Heart left ventricle (tissue), 16 donors: Measurements from ENCODE around the gene TRIM33. TPM values are rescaled to one million over a fixed set of nuclear protein-coding genes. Genes with fewer than 3 reads are reported as not detected.

Experiments used
- ATAC-seq, 4 donors: fragments of 200-7000 bp; cut with Tn5 transposase; one replicate each; pipeline ENCODE4 v1.9.1; 2020 to 2022; ENCODE audit warnings: moderate library complexity in 4 of 4, mild to moderate bottlenecking in 3 of 4, moderate number of reproducible peaks in 1 of 4
- DNase-seq, 5 donors: peaks; one replicate each; pipeline ENCODE4 v3.0.0-alpha.2; 2020
- H3K27ac ChIP-seq, 12 donors: fragments of 200-600 bp; sonication (generic) in 4 of 12; one replicate each; pipeline versions ENCODE4 v1.5.0 to v1.8.0; 2016 to 2022; ENCODE audit warnings: mild to moderate bottlenecking in 2 of 12
- H3K27me3 ChIP-seq, 9 donors: fragments of 200-600 bp; sonication (generic) in 2 of 9; one replicate each; pipeline versions ENCODE4 v1.5.1 to v1.8.0; 2016 to 2022; ENCODE audit warnings: mild to moderate bottlenecking in 3 of 9
- H3K36me3 ChIP-seq, 9 donors: fragments of 200-600 bp; sonication (generic) in 2 of 9; one replicate each; pipeline versions ENCODE4 v1.5.0 to v1.8.0; 2018 to 2022; ENCODE audit warnings: mild to moderate bottlenecking in 2 of 9
- H3K4me1 ChIP-seq, 12 donors: fragments of 200-600 bp; sonication (generic) in 4 of 12; one replicate each; pipeline versions ENCODE4 v1.5.0 to v1.8.0; 2016 to 2022; ENCODE audit warnings: mild to moderate bottlenecking in 3 of 12
- H3K4me3 ChIP-seq, 12 donors: fragments of 200-600 bp; sonication (generic) in 4 of 12; one replicate each; pipeline versions ENCODE4 v1.5.0 to v1.8.0; 2017 to 2022; ENCODE audit warnings: mild to moderate bottlenecking in 9 of 12, moderate library complexity in 4 of 12
- H3K9me3 ChIP-seq, 12 donors: fragments of 200-600 bp; sonication (generic) in 4 of 12; one replicate each; pipeline versions ENCODE4 v1.5.0 to v1.8.0; 2016 to 2022; ENCODE audit warnings: mild to moderate bottlenecking in 1 of 12
- POLR2A ChIP-seq, 2 donors: fragments of 450-650 bp; IDR thresholded peaks; one replicate each; pipeline ENCODE4 v1.6.1; 2017; ENCODE audit warnings: antibody characterized with exemption in 2 of 2, mild to moderate bottlenecking in 2 of 2, moderate library complexity in 2 of 2
- WGBS, 4 donors: extraction: QIAGEN DNeasy Blood & Tissue Kit in 2 of 4; methylation state at CpG; one replicate each; pipeline versions ENCODE4 v1.1.5 to v1.1.7; 2013 to 2018; 5-methylcytosine and 5-hydroxymethylcytosine counted together
- intact Hi-C, 10 donors: fragments of 100-400 bp; cut with DNase I; formaldehyde crosslinking; loops; one replicate each; pipeline versions ENCODE4 v1.11.1 to v1.14.2; 2022
- polyA plus RNA-seq, 2 donors: library from polyadenylated mRNA; stranded (reverse); fragments of 200-250 nt; gene quantifications; one replicate each; pipeline ENCODE4 v1.2.3, GENCODE V29; 2013
- total RNA-seq, 9 donors: library from RNA; depleted of rRNA in 2 of 9; stranded (reverse); fragments of >200 nt in 2 of 9; fragmentation: NEBNext Ultra II Directional in 3 of 9; extraction: Animal tissue kit (Norgen Biotek cat#: 25700) in 3 of 9; gene quantifications; one replicate each; pipeline versions ENCODE4 v1.1.0 to v1.2.4, GENCODE V29; 2016 to 2023
- TF ChIP-seq, protein P1 (sequence below), 12 donors: fragments of 200-600 bp; sonication (generic) in 4 of 12; IDR thresholded peaks; one replicate each; pipeline versions ENCODE4 v1.5.0 to v1.8.0; 2018 to 2022; ENCODE audit warnings: antibody characterized with exemption in 12 of 12, mild to moderate bottlenecking in 5 of 12
- donor health status: ischemic (EF 13 %, LVEDD 7.1; RV severe dilation, severe dysfunction).
- donor health status: healthy with polysubstance abuse.
- donor health status: DM: no; HTN: yes; CAD: no.
- donor health status: DM: no; HTN: no; CAD: no.
- donor health status: ischemic (EF 25% LVEDD 6.9; RV normal size, moderate dysfunction).
- donor health status: ischemic (EF 25% LVEDD 5.7; RV mildly dilated, moderate dysfunction).
- donor health status: healthy.
- donor health status: DM: yes; HTN: yes; CAD: no.
- donor health status: ischemic (EF 35%, LVEDD 5.7; RV mildly dilated, moderate dysfunction).
- donor health status: nonischemic (EF 11% LVEDD 7.7; RV severe dilation, severe dysfunction).
- donor health status: DM: yes; HTN: yes; CAD: no.
- donor health status: PGD.
- donor health status: ischemic (EF 29% LVEDD 5.4; RV normal size, mild dysfunction).
- donor health status: nonischemic (EF 23%, LVEDD 6.1; RV moderate dilation, normal function).

The TRIM33 gene
- total and polyA plus RNA-seq, 11 donors: 6.1 to 30.8 (median 17.3) TPM

DNA sequence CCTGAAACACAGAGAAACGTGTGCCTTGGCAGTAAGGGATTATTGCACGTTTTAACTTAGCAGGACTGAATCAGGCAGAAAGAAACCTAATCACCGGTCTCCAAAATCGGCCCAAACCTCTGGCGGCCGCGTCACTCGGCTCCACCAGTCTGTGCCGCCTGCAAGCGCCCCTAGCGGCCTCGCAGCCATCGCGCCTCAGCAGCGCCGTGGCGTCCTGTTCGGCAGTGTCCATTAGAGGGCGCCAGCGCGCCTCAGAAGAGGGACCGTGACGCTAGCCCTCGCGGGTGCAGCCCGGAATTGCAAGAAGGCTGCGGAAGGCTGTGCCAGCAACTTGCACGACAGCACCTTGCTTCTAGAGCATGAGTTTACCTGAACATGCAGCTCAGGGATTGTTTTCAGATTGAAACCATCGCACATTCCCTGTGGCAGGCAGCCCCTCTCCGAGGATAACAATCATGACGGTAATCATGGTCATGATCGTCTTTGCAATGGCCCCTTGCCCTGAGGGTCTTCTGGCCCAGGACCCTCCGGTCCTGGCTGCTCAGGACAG is 164.4 kb downstream of the TRIM33 start:
- intact Hi-C loops: loop anchor here (1.0 to 10.0 kb wide), 17 partner anchors 46 to 371 kb away; partner anchors contain the start of genes BCAS2 (in 3 of the 10), DENND2C (in 3 of the 10), TRIM33 (in 2 of the 10) and NRAS (in 1 of the 10)
- 5 to 17% (median 10%) methylated on average over 13 to 33 of the region's 33 CpGs for WGBS, 4 donors
- DNase-seq (peak; percentile 92 to 99 (median 93)), ATAC-seq (peak; percentile 96 to 99 (median 98))
- H3K27me3 ChIP-seq: no peaks in the 10 kb centered on the region
- peak overlapping the region; percentile 30 to 67 (median 56) for H3K4me3 ChIP-seq
- H3K27ac ChIP-seq: peak overlapping the region; percentile 41 to 88 (median 72)
- TF ChIP-seq, protein P1, sequence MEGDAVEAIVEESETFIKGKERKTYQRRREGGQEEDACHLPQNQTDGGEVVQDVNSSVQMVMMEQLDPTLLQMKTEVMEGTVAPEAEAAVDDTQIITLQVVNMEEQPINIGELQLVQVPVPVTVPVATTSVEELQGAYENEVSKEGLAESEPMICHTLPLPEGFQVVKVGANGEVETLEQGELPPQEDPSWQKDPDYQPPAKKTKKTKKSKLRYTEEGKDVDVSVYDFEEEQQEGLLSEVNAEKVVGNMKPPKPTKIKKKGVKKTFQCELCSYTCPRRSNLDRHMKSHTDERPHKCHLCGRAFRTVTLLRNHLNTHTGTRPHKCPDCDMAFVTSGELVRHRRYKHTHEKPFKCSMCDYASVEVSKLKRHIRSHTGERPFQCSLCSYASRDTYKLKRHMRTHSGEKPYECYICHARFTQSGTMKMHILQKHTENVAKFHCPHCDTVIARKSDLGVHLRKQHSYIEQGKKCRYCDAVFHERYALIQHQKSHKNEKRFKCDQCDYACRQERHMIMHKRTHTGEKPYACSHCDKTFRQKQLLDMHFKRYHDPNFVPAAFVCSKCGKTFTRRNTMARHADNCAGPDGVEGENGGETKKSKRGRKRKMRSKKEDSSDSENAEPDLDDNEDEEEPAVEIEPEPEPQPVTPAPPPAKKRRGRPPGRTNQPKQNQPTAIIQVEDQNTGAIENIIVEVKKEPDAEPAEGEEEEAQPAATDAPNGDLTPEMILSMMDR (IDR thresholded peaks at IDR 0.05): peak; percentile 100
- no peak for TF ChIP-seq POLR2A (IDR thresholded peaks at IDR 0.05)
- no peaks in the 10 kb centered on the region for H3K36me3 ChIP-seq
- H3K9me3 ChIP-seq: no peaks in the 10 kb centered on the region
- peaks cover 0 to 23% (median 9%) of the 10 kb centered on the region in 12 donors for H3K4me1 ChIP-seq

DNA sequence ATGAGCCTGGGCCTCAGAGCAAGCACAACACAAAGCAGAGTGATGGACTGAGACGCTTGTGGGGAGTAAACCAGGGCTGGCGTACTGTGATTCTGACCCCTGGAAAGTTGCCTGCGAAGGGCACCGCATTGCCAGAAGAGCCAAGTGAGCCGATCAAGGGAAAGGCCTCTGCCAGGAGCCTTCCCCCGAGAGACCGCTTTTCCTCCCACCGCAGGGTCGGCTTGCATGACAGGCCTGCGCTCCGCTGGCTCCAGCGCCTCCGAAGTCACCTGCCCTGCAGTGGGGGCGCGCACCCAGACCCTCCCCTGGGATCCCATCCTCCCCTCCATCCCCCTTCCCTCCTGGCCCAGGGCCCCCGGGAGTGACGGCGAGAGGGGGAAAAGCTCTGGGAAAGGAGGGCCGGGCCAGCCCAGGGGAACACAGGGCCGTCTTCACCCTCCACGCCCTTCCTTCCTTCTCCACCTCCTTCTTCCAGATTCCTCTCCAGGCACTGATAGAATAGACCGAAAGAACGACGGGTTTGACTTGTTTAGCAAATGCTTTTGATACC is 165.0 kb downstream of the TRIM33 start:
- no peaks in the 10 kb centered on the region for H3K36me3 ChIP-seq
- TF ChIP-seq POLR2A (IDR thresholded peaks at IDR 0.05): no peak
- TF ChIP-seq, protein P1 (IDR thresholded peaks at IDR 0.05): no peak
- peaks cover 0 to 23% (median 9%) of the 10 kb centered on the region in 12 donors for H3K4me1 ChIP-seq
- peak; percentile 50 to 69 (median 67) for ATAC-seq
- WGBS, 4 donors: 4 to 8% (median 7%) methylated on average over 15 to 24 of the region's 24 CpGs
- peak overlapping the region; percentile 30 to 67 (median 56) for H3K4me3 ChIP-seq
- intact Hi-C loops: loop anchor here (1.0 to 10.0 kb wide), 17 partner anchors 47 to 371 kb away; partner anchors contain the start of genes BCAS2 (in 3 of the 10), DENND2C (in 3 of the 10), TRIM33 (in 2 of the 10) and NRAS (in 1 of the 10)
- DNase-seq: peak; percentile 36 to 66 (median 43)
- H3K27me3 ChIP-seq: no peaks in the 10 kb centered on the region
- H3K27ac ChIP-seq: peak overlapping the region; percentile 41 to 88 (median 72)
- H3K9me3 ChIP-seq: no peaks in the 10 kb centered on the region

DNA sequence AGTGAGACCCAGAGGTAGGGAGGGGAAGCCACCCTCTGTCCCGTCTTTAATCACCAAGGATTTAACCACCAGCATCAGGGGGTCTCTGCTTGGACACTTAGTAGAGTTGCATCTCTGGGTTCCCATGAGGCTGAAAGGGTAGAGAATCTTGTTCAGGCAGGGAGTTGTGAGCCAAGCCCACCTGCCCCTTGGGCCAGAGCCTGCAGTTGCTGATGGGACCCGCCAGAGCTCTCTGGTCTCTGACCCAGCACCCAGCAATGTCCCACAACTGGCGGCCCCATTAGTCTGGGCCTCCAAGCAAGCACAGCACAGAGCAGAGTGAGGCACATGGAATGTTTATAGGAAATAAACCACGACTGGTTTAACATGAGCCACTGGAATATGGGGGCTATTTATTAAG is 166.3 kb downstream of the TRIM33 start:
- ATAC-seq: no peak
- TF ChIP-seq POLR2A (IDR thresholded peaks at IDR 0.05): no peak
- 94 to 96% (median 96%) methylated on average over 4 of the region's 4 CpGs for WGBS, 4 donors
- intact Hi-C loops: loop anchor here (5.0 to 10.0 kb wide), 12 partner anchors 83 to 373 kb away; partner anchors contain the start of genes BCAS2 (in 3 of the 10), DENND2C (in 2 of the 10), TRIM33 (in 2 of the 10) and NRAS (in 1 of the 10)
- no peaks in the 10 kb centered on the region for H3K27me3 ChIP-seq
- H3K4me1 ChIP-seq: peaks cover 0 to 25% (median 9%) of the 10 kb centered on the region in 12 donors
- DNase-seq: no peak
- no peak overlapping the region for H3K27ac ChIP-seq
- H3K9me3 ChIP-seq: no peaks in the 10 kb centered on the region
- H3K36me3 ChIP-seq: no peaks in the 10 kb centered on the region
- H3K4me3 ChIP-seq: no peak overlapping the region

Other genes starting within 250 kb of the TRIM33 start
- gene BCAS2, start 70.4 kb upstream of the TRIM33 start, total RNA-seq: 10 to 100 TPM; 28.7 to 41.6 (median 34.4) TPM
- gene BCAS2, start 70.4 kb upstream of the TRIM33 start, polyA plus RNA-seq: 10 to 100 TPM; 18.6 to 44.4 TPM
- 1 to 10 TPM; 2.1 to 4.1 (median 3.2) TPM for gene DENND2C, start 158.8 kb upstream of the TRIM33 start, total RNA-seq
- 1 to 10 TPM; 1.6 to 2.1 TPM for gene DENND2C, start 158.8 kb upstream of the TRIM33 start, polyA plus RNA-seq
- not detected for gene AMPD1, start 184.3 kb upstream of the TRIM33 start, total RNA-seq
- not detected for gene AMPD1, start 184.3 kb upstream of the TRIM33 start, polyA plus RNA-seq
- 10 to 100 TPM in 5 of 9 donors, 1 to 10 TPM in 4; 7.1 to 25.7 (median 10.2) TPM for gene NRAS, start 205.6 kb upstream of the TRIM33 start, total RNA-seq
- gene NRAS, start 205.6 kb upstream of the TRIM33 start, polyA plus RNA-seq: 10 to 100 TPM in 1 of 2 donors, 1 to 10 TPM in 1; 4.2 to 19.1 TPM
- 1,000 to 10,000 TPM in 2 of 9 donors, 100 to 1,000 TPM in 7; 714 to 1,317 (median 905) TPM for gene CSDE1, start 246.8 kb upstream of the TRIM33 start, total RNA-seq
- gene CSDE1, start 246.8 kb upstream of the TRIM33 start, polyA plus RNA-seq: 100 to 1,000 TPM; 177 to 381 TPM